ENCODE data around the gene FBXL17.

- TF ChIP-seq ESRRA (IDR thresholded peaks at IDR 0.05; ENCODE audit: borderline replicate concordance, low read length): no peak
- no peak for TF ChIP-seq CTCF (IDR thresholded peaks at IDR 0.05)
- TF ChIP-seq JUN (IDR thresholded peaks at IDR 0.05): no peak
- no peak for TF ChIP-seq PHF8 (IDR thresholded peaks at IDR 0.05; ENCODE audit: borderline replicate concordance, low read depth)
- TF ChIP-seq POLR2A (IDR thresholded peaks at IDR 0.05; ENCODE audit: low read length): no peak
- no peak for TF ChIP-seq EP300 (IDR thresholded peaks at IDR 0.05)
Measured at GRCh38 chr5:107864793-107865192, 517.1 kb downstream of the FBXL17 start.

Data from A549 (cell line).